Mucosa of descending colon (tissue), 3 donors: ENCODE data around the gene TTC27. TPM values are rescaled to one million over a fixed set of nuclear protein-coding genes. Genes with fewer than 3 reads are reported as not detected.

Source experiments
- ATAC-seq: fragments of 200-7000 bp; cut with Tn5 transposase; one replicate; pipeline ENCODE4 v1.9.1; 2020; ENCODE audit warnings: mild to moderate bottlenecking, moderate library complexity
- DNase-seq, 3 donors: peaks; one replicate each; pipeline ENCODE4 v3.0.0-alpha.2; 2020
- H3K36me3 ChIP-seq: fragments of 200-600 bp; one replicate; pipeline ENCODE4 v1.8.0; 2021; ENCODE audit warnings: low read depth, mild to moderate bottlenecking
- H3K4me1 ChIP-seq: fragments of 200-600 bp; one replicate; pipeline ENCODE4 v1.8.0; 2021; ENCODE audit warnings: low read depth, mild to moderate bottlenecking
- H3K4me3 ChIP-seq: fragments of 200-600 bp; one replicate; pipeline ENCODE4 v1.8.0; 2021; ENCODE audit warnings: mild to moderate bottlenecking
- H3K9me3 ChIP-seq: fragments of 200-600 bp; one replicate; pipeline ENCODE4 v1.8.0; 2021; ENCODE audit warnings: mild to moderate bottlenecking
- intact Hi-C, 2 donors: fragments of 100-400 bp; cut with DNase I in 1 of 2; cut with micrococcal nuclease in 1 of 2; formaldehyde crosslinking; loops; one replicate each; pipeline versions ENCODE4 v1.11.0 to v1.11.1; 2022; cut with DNase I, micrococcal nuclease
- total RNA-seq, 3 donors: library from RNA; stranded (reverse); fragmentation: NEBNext Ultra II Directional in 2 of 3; extraction: Animal tissue kit (Norgen Biotek cat#: 25700) in 2 of 3; gene quantifications; one replicate each; pipeline versions ENCODE4 v1.2.1 to v1.2.4, GENCODE V29; 2021 to 2023
- TF ChIP-seq, protein P1 (sequence below): fragments of 200-600 bp; IDR thresholded peaks from one replicate; pipeline ENCODE4 v1.8.0; 2022; ENCODE audit warnings: antibody characterized with exemption, mild to moderate bottlenecking
- donor health status: DM: no; HTN: no; CAD: no; lungs with moderate emphysema.
- donor health status: DM: no; HTN: no; CAD: no.
- donor health status: DM: no; HTN: yes; CAD: no.

The TTC27 gene
- total RNA-seq, 3 donors from 2014 or later = 10.2 to 13.3 (median 12.4) TPM

DNA sequence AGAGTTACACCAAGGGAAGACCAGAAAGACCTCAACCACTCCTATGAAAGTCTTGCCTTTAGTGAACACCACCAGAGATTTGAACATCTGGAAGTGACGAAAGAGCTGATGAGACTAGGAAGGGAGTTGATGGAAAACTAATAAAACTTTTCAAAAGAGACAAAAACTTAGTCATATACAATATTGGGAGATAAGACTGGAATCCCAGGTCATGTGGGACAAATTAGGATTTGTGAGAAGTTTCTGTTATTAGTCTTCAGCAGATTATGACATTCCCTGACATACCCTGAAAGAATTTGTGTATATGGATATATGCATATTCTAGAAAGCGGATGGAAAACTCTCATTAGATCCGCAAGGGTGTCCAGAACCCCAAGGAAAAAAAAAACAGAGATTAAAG is 173.9 kb downstream of the TTC27 start:
- no peak overlapping the region for H3K4me3 ChIP-seq
- peaks cover 3% of the 10 kb centered on the region for H3K4me1 ChIP-seq
- ATAC-seq (no peak), DNase-seq (no peak)
- no peaks in the 10 kb centered on the region for H3K36me3 ChIP-seq
- TF ChIP-seq, protein P1, sequence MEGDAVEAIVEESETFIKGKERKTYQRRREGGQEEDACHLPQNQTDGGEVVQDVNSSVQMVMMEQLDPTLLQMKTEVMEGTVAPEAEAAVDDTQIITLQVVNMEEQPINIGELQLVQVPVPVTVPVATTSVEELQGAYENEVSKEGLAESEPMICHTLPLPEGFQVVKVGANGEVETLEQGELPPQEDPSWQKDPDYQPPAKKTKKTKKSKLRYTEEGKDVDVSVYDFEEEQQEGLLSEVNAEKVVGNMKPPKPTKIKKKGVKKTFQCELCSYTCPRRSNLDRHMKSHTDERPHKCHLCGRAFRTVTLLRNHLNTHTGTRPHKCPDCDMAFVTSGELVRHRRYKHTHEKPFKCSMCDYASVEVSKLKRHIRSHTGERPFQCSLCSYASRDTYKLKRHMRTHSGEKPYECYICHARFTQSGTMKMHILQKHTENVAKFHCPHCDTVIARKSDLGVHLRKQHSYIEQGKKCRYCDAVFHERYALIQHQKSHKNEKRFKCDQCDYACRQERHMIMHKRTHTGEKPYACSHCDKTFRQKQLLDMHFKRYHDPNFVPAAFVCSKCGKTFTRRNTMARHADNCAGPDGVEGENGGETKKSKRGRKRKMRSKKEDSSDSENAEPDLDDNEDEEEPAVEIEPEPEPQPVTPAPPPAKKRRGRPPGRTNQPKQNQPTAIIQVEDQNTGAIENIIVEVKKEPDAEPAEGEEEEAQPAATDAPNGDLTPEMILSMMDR = no peak
- no peaks in the 10 kb centered on the region for H3K9me3 ChIP-seq
- intact Hi-C loops = no loop called here

DNA sequence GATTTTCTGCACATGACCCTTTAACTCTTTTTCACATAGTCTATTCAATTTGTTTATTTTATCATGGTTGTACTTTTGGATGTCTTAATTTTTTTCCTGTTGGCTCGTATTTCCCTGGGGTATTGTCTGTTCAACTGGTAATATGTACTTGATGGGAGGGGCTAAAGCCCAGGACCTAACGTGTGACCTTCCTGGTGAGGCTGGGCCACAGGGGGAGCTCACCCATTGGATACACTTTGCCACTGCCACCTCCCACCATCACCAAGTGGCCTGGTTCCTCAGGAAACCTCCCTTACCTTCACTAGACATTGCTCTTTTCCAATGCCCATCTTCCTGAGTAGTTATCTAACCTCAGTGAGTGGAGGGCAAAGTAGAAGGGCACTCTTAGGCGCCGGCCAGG is 175.0 kb downstream of the TTC27 start:
- Histone ChIP-seq H3K9me3 (no peaks in the 10 kb centered on the region), H3K4me1 (peaks cover 3% of the 10 kb centered on the region), H3K4me3 (no peak overlapping the region), H3K36me3 (no peaks in the 10 kb centered on the region)
- intact Hi-C loops = no loop called here
- DNase-seq (no peak), ATAC-seq (no peak)
- TF ChIP-seq, protein P1 = no peak

DNA sequence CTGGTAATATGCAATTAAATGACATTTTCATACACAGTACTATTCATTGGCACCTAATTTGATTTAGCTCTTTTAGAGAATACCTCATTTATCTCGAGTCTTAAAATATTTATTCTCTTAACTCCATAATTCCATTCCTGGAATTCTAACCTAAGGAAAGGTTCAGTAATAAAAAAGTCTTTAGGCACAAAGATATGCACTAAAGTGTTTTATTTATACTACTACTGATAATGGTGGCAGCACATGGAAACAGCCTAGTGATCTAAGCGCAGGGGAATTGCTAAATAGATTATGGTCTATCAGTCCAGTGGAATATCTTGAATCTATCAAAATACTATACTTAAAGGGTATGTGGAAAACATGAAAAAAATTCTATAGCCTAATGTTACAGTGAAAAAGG is 176.4 kb downstream of the TTC27 start:
- intact Hi-C loops = no loop called here
- Histone ChIP-seq H3K9me3 (no peaks in the 10 kb centered on the region), H3K4me1 (peaks cover 3% of the 10 kb centered on the region), H3K4me3 (no peak overlapping the region), H3K36me3 (no peaks in the 10 kb centered on the region)
- DNase-seq = no peak
- TF ChIP-seq, protein P1 = no peak
- no peak for ATAC-seq

DNA sequence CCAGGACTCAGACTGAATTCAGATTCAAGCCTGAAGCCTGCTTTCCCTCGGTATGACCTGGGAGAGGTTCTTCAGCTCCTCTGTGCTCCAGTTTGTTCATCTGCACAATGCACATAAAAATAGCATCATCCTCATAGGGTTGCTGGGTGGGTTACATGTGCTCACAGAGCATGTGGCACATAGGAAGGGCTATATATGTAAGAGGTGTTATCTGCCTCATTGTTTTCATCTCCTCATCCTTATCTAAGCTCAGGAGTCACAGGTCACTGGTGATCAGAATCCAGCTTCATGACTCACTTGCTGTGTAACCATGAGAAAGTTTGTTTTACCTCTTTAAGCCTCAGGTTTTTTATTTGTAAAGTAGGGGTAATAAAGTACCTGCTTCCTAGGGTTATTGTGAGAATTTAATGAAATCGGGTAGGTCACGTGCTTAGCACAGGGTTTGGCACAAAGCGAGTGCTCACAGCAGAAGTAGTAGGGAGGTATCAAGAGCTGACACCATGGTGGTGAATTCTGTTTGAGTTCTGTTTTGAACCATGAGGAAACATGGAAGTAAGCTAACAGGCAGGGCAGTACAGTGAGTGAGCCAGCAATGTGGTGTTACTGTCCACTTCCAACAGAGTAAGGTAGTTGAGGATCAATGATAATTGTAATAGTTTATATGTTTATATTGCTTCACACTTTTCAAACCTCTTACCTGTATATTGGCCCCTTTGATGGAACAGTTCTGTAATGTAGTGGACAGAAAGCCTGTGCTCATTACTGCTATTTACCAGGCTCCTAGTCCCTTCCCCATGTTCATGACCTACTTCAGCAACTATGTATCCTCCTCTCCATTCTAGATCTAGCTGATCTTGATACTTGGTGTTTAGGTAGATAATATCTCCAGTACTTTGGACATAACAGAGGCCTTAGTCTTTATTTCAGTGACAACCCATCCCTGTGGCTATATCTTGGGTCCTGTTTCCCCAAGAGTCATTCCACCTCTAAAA is 177.6 kb downstream of the TTC27 start:
- TF ChIP-seq, protein P1 = no peak
- ATAC-seq = peak; percentile 98
- H3K4me3 ChIP-seq = no peak overlapping the region
- intact Hi-C loops = no loop called here
- no peaks in the 10 kb centered on the region for H3K36me3 ChIP-seq
- H3K4me1 ChIP-seq = peaks cover 3% of the 10 kb centered on the region
- DNase-seq = peak in 1 of 3 donors; percentile 15
- H3K9me3 ChIP-seq = no peaks in the 10 kb centered on the region

DNA sequence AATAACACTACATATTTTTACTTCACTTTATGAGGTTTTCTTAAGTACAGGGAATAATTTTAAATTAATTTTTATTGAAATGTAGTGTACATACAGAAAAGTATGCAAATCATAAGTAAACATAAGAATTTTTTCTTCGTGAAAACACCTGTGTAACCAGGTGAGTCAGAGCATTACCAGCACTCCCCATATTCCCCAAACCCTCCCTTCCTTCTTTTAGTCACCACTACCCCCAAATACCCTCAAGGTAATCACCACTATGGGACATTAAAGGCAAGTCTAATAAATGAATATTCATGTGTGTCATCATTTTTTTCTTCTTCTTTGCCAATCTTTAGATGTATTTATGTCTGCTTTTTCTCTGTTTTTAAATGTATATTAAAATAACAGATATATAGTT is 179.0 kb downstream of the TTC27 start:
- TF ChIP-seq, protein P1 = no peak
- Histone ChIP-seq H3K9me3 (no peaks in the 10 kb centered on the region), H3K4me1 (peaks cover 3% of the 10 kb centered on the region), H3K4me3 (no peak overlapping the region), H3K36me3 (no peaks in the 10 kb centered on the region)
- DNase-seq (no peak), ATAC-seq (no peak)
- intact Hi-C loops = no loop called here
